ENCODE results near the gene SLC5A9.

DNA sequence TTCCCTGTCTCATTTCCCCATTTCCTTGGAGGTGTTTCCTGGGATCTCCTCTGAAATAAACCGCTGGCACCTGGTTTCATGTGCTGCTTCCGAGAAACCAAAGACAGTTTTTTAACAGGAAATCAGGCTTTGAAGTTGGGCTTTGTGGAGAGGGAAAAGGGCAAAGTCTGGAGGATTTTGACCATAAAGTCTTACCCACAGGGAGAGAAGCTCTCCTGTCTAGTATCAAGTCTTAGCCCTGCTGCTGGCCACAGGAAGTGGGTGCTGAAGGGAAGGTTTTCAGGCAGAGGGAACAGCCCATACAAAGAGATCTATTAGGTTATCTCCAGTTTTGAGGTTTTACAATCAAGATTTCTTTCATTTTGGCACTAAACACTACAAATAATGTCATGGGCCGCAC is 29.3 kb downstream of the SLC5A9 start:
- TF ChIP-seq CTCF (IDR thresholded peaks at IDR 0.05), result no peak
- no peak for TF ChIP-seq POLR2A (IDR thresholded peaks at IDR 0.05)

Data from testis (tissue), 2 donors.